HepG2 (cell line): ENCODE results near the gene CASZ1. TPM values are rescaled to one million over a fixed set of nuclear protein-coding genes. Genes with fewer than 3 reads are reported as not detected.

Source experiments
- ATAC-seq: fragments of 200-7000 bp; cut with Tn5 transposase; 3 replicates; pipeline ENCODE4 v1.9.1; 2020; ENCODE audit warnings: mild to moderate bottlenecking, moderate library complexity
- BruUV-seq: library from RNA; stranded (reverse); fragments of 400-500 nt; replicated peaks from 2 replicates; lab custom pipeline; 2021; lab: Mats Ljungman, UMichigan
- CTCF ChIA-PET: fragments of 300-600 bp; formaldehyde crosslinking; extraction: SDS; loops from one replicate; lab custom pipeline; 2021; ENCODE audit warnings: low total read pairs, inconsistent platforms, low intra/inter-chr PET ratio; lab: Yijun Ruan, JAX
- POLR2A ChIA-PET: fragments of 350-600 bp; sonication (Branson Sonifier 250); formaldehyde crosslinking; loops from one replicate; lab custom pipeline; 2020; ENCODE audit warnings: antibody characterized with exemption, inconsistent platforms; lab: Yijun Ruan, JAX
- DNase-seq: peaks from one replicate; pipeline ENCODE4 v3.0.0-alpha.2; 2015; ENCODE audit warnings: low spot score
- FAIRE-seq: peaks from 3 replicates; lab custom pipeline; 2011; peaks lifted over from hg19 to GRCh38; lab: Jason Lieb, UNC
- H2AFZ ChIP-seq: one replicate; pipeline ENCODE4 v1.6.1; 2011; ENCODE audit warnings: low read length, inconsistent platforms
- H3K27ac ChIP-seq: fragments of 300-600 bp; 3 replicates; pipeline ENCODE4 v1.8.0; 2011; ENCODE audit warnings: mixed run types, mild to moderate bottlenecking, mixed read lengths, low read length, inconsistent platforms; ENCODE audit not compliant: insufficient read depth; ENCODE audit errors: extremely low read length
- H3K27me3 ChIP-seq, 2 experiments: fragments of 200-600 bp in 1 of 2; 2 replicates in 1 of 2; 3 replicates in 1 of 2; pipeline versions ENCODE4 v1.6.0 to v1.8.0; 2011; ENCODE audit warnings: low read length in 2 of 2, mild to moderate bottlenecking in 2 of 2, moderate library complexity in 2 of 2, inconsistent platforms in 1 of 2; ENCODE audit not compliant: insufficient read depth in 2 of 2, control insufficient read depth in 1 of 2
- H3K36me3 ChIP-seq, 2 experiments: fragments of 200-600 bp in 1 of 2; replicated peaks in 1 of 2; 2 replicates in 1 of 2; 3 replicates in 1 of 2; pipeline versions ENCODE4 v1.5.1 to v1.8.0; 2011; ENCODE audit warnings: low read length in 2 of 2, inconsistent platforms in 1 of 2; ENCODE audit not compliant: insufficient read depth in 2 of 2, control insufficient read depth in 1 of 2
- H3K4me1 ChIP-seq: 2 replicates; pipeline ENCODE4 v1.5.1; 2012; ENCODE audit warnings: low read length, inconsistent platforms; ENCODE audit not compliant: insufficient read depth
- H3K4me2 ChIP-seq: 2 replicates; pipeline ENCODE4 v1.6.0; 2011; ENCODE audit warnings: low read depth, low read length, inconsistent platforms
- H3K4me3 ChIP-seq, 3 experiments: fragments of 200-600 bp in 1 of 3; sonication (generic), shearing (Covaris generic) in 1 of 3; replicated peaks in 1 of 3; 2 replicates each; pipeline ENCODE4 v1.5.1; 2011 to 2016; ENCODE audit warnings: low read length in 3 of 3, inconsistent platforms in 2 of 3, low read depth in 2 of 3, mild to moderate bottlenecking in 2 of 3, control low read depth in 1 of 3, mixed read lengths in 1 of 3; ENCODE audit not compliant: insufficient read depth in 1 of 3
- H3K79me2 ChIP-seq: one replicate; pipeline ENCODE4 v1.6.1; 2011; ENCODE audit warnings: low read length, inconsistent platforms; ENCODE audit not compliant: insufficient read depth
- H3K9ac ChIP-seq: 2 replicates; pipeline ENCODE4 v1.6.0; 2011; ENCODE audit warnings: mild to moderate bottlenecking, low read depth, low read length, inconsistent platforms; ENCODE audit not compliant: insufficient read depth
- H3K9me3 ChIP-seq: 2 replicates; pipeline ENCODE4 v1.5.1; 2012; ENCODE audit warnings: mild to moderate bottlenecking, low read length
- H4K20me1 ChIP-seq: 2 replicates; pipeline ENCODE4 v1.6.0; 2011; ENCODE audit warnings: inconsistent platforms, mild to moderate bottlenecking, low read length, moderate library complexity; ENCODE audit not compliant: insufficient read depth
- BRCA1 ChIP-seq: sonication (generic); formaldehyde crosslinking; IDR thresholded peaks from 2 replicates; pipeline ENCODE4 v1.4.0; 2020; ENCODE audit warnings: missing genetic modification reagents
- CREB1 ChIP-seq, 2 experiments: fragments of 450-650 bp in 1 of 2; IDR thresholded peaks; 2 replicates each; pipeline ENCODE4 v1.6.1; 2016 to 2017; ENCODE audit warnings: control low read depth in 1 of 2, mild to moderate bottlenecking in 1 of 2, missing compliant biosample characterization in 1 of 2, missing genetic modification characterization in 1 of 2
- PHF8 ChIP-seq: sonication (generic); formaldehyde crosslinking; IDR thresholded peaks from 2 replicates; pipeline ENCODE4 v1.5.0; 2020; ENCODE audit warnings: missing genetic modification reagents
- RARA ChIP-seq: IDR thresholded peaks from 2 replicates; pipeline ENCODE4 v1.6.1; 2016; ENCODE audit warnings: missing genetic modification reagents, missing compliant biosample characterization
- REPIN1 ChIP-seq: sonication (generic); formaldehyde crosslinking; IDR thresholded peaks from 2 replicates; pipeline ENCODE4 v1.8.0; 2022; ENCODE audit warnings: missing genetic modification reagents, low read depth, mild to moderate bottlenecking, borderline replicate concordance
- ZBTB3 ChIP-seq: sonication (generic); formaldehyde crosslinking; IDR thresholded peaks from 2 replicates; pipeline ENCODE4 v1.4.0; 2020; ENCODE audit warnings: low read depth, mild to moderate bottlenecking, moderate library complexity, missing genetic modification reagents, borderline replicate concordance
- ZNF33B ChIP-seq: sonication (generic); formaldehyde crosslinking; IDR thresholded peaks from 2 replicates; pipeline ENCODE4 v1.5.1; 2020; ENCODE audit warnings: mild to moderate bottlenecking, missing genetic modification reagents
- ZSCAN25 ChIP-seq: sonication (generic); formaldehyde crosslinking; IDR thresholded peaks from 2 replicates; pipeline ENCODE4 v1.8.0; 2022; ENCODE audit warnings: mild to moderate bottlenecking, missing genetic modification reagents
- WGBS: methylation state at CpG from one replicate; pipeline ENCODE4 v1.1.6; 2017; ENCODE audit warnings: low lambda C conversion rate; 5-methylcytosine and 5-hydroxymethylcytosine counted together
- in situ Hi-C: cut with HindIII; loops from 2 replicates; pipeline ENCODE4 v1.10.0; 2017; ENCODE audit warnings: low pct_unique_long_range_greater_than_20kb; ENCODE audit not compliant: extremely low pct_ligation_motif_present
- intact Hi-C: fragments of 100-400 bp; cut with micrococcal nuclease; formaldehyde crosslinking; loops from one replicate; pipeline ENCODE4 v1.10.0; 2022; ENCODE audit not compliant: unreplicated experiment
- polyA plus RNA-seq, 8 experiments: library from polyadenylated mRNA; depleted of rRNA in 3 of 8; stranded (reverse) in 7 of 8; unstranded in 1 of 8; fragments of >200 nt; fragmentation: Illumina TruSeq in 4 of 8; extraction: Trizol in 4 of 8; gene quantifications; 2 replicates each; pipeline versions ENCODE4 v1.2.1 to v1.2.3, GENCODE V29; 2011 to 2016; ENCODE audit warnings: low read depth in 4 of 8, missing spikeins in 1 of 8, mixed read lengths in 1 of 8; ENCODE audit not compliant: insufficient read depth in 1 of 8
- total RNA-seq, 5 experiments: library from RNA; depleted of rRNA; stranded (reverse); fragments of >200 nt; fragmentation: Illumina TruSeq; extraction: Trizol; gene quantifications; 2 replicates each; pipeline ENCODE4 v1.2.3, GENCODE V29; 2016; ENCODE audit warnings: low read depth in 1 of 5
- TF ChIP-seq, protein P1 (sequence below): sonication (generic); formaldehyde crosslinking; IDR thresholded peaks from 2 replicates; pipeline ENCODE4 v1.4.0; 2020; ENCODE audit warnings: missing genetic modification reagents

The CASZ1 gene
- total and polyA plus RNA-seq, 2 of the 13 experiments (the other 11 are each of a cell fraction or from before 2014, with no cell fraction given), result 1.9 to 3.7 TPM

- Histone ChIP-seq H3K27me3 (no peaks in the 10 kb centered on the region), H3K79me2 (no peaks in the 10 kb centered on the region), H4K20me1 (no peaks in the 10 kb centered on the region), H3K4me3 (peak overlapping the region; percentile 42 to 65 (median 53)), H3K9me3 (no peaks in the 10 kb centered on the region), H3K27ac (peak overlapping the region; percentile 64), H2AFZ (no peak overlapping the region), H3K9ac (peak overlapping the region; percentile 55; the same call in 1 of the 2 replicates), H3K4me2 (peak overlapping the region; percentile 86), H3K4me1 (peaks cover 95% of the 10 kb centered on the region), H3K36me3 (no peaks in the 10 kb centered on the region)
- TF ChIP-seq ZBTB3 (CRISPR knock-in tag), result no peak
- TF ChIP-seq ZNF33B (CRISPR knock-in tag), result no peak
- TF ChIP-seq ZSCAN25 (CRISPR knock-in tag), result 0 out of 2 replicates have a peak, but pooled peaks have one; percentile 44
- ChIA-PET CTCF (no interaction called here), POLR2A (interaction anchor here (1.0 to 1.9 kb wide), 4 partner anchors 10 to 330 kb away, joined by 3 to 8 read pairs (median 3); partner anchors contain the start of gene TARDBP)
- ATAC-seq, result no peak
- FAIRE-seq, result no peak
- WGBS, result 17% methylated on average over 9 of the region's 9 CpGs
- intact Hi-C loops, result no loop called here
- DNase-seq, result no peak
- no TSS peak for BruUV-seq
- in situ Hi-C loops, result no loop called here
Observed at GRCh38 chr1:10682108-10682445, 114.4 kb downstream of the CASZ1 start.

DNA sequence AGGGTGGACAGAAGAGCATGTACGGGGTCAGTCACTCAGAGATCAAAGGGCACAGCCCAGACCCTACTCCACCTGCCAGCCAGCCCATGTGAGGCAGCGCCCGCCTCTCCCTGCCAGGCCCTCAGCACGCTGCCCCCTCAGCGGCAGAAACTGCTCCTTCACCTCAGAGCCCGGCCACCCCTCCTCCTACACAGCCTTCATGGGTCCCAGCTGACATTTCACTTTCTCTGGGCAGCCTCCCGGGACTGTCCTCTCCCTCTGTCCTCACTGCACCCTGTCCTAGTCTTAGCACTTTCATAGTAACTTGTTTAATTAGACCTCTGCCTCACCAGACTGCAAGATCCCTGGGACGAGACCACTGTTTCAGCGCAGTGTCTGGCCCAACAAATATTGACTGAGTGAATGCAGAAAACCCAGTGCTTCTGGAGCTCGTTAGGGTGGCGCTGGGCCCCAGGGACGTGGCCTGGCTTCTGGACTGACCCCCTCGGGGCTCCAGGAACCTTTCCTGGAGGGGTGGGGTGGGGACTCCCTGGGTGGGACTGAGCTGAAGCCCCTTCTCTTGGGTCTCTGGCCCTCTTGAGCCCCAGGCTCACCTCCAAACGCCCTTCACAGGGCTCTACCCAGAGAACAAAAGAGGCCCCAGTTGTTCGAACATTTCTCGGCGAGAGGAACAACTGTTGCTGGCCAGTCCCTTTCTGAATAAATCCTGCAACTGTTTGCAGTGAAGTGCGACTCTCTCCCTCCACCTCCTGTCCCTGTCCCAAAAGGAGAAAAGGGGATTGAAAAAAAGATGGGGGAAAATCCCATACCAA, 114.9 kb downstream of the CASZ1 start:
- H3K9me3 ChIP-seq, result no peaks in the 10 kb centered on the region
- BruUV-seq, result no TSS peak
- intact Hi-C loops, result no loop called here
- peak overlapping the region; percentile 64 for H3K27ac ChIP-seq
- ATAC-seq, result peak; percentile 28
- H3K4me3 ChIP-seq, result peak overlapping the region; percentile 42 to 65 (median 53)
- H3K79me2 ChIP-seq, result no peaks in the 10 kb centered on the region
- no peaks in the 10 kb centered on the region for H3K36me3 ChIP-seq
- no peaks in the 10 kb centered on the region for H3K27me3 ChIP-seq
- H3K9ac ChIP-seq, result peak overlapping the region; percentile 55
- peaks cover 95% of the 10 kb centered on the region for H3K4me1 ChIP-seq
- DNase-seq, result peak; percentile 45
- H3K4me2 ChIP-seq, result peak overlapping the region; percentile 86
- H2AFZ ChIP-seq, result no peak overlapping the region
- FAIRE-seq, result no peak
- ChIA-PET CTCF (no interaction called here), POLR2A (interaction anchor here (0.8 to 1.9 kb wide), 6 partner anchors 11 to 331 kb away, joined by 3 to 8 read pairs (median 3); partner anchors contain the start of gene TARDBP)
- 7% methylated on average over 10 of the region's 18 CpGs for WGBS
- in situ Hi-C loops, result no loop called here
- H4K20me1 ChIP-seq, result no peaks in the 10 kb centered on the region
- TF ChIP-seq BRCA1 (CRISPR knock-in tag), result no peak
- TF ChIP-seq PHF8 (CRISPR knock-in tag), result peak; percentile 30; the same call in 1 of the 2 replicates
- TF ChIP-seq RARA (CRISPR knock-in tag), result 0 out of 2 replicates have a peak, but pooled peaks have one; percentile 7
- TF ChIP-seq REPIN1 (CRISPR knock-in tag), result 0 out of 2 replicates have a peak, but pooled peaks have one; percentile 43
- TF ChIP-seq, protein P1, sequence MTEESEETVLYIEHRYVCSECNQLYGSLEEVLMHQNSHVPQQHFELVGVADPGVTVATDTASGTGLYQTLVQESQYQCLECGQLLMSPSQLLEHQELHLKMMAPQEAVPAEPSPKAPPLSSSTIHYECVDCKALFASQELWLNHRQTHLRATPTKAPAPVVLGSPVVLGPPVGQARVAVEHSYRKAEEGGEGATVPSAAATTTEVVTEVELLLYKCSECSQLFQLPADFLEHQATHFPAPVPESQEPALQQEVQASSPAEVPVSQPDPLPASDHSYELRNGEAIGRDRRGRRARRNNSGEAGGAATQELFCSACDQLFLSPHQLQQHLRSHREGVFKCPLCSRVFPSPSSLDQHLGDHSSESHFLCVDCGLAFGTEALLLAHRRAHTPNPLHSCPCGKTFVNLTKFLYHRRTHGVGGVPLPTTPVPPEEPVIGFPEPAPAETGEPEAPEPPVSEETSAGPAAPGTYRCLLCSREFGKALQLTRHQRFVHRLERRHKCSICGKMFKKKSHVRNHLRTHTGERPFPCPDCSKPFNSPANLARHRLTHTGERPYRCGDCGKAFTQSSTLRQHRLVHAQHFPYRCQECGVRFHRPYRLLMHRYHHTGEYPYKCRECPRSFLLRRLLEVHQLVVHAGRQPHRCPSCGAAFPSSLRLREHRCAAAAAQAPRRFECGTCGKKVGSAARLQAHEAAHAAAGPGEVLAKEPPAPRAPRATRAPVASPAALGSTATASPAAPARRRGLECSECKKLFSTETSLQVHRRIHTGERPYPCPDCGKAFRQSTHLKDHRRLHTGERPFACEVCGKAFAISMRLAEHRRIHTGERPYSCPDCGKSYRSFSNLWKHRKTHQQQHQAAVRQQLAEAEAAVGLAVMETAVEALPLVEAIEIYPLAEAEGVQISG, result 0 out of 2 replicates have a peak, but pooled peaks have one; percentile 10
- no peak for TF ChIP-seq CREB1 (IDR thresholded peaks at IDR 0.05)
- TF ChIP-seq CREB1 (CRISPR knock-in tag; IDR thresholded peaks at IDR 0.05), result 0 out of 2 replicates have a peak, but pooled peaks have one; percentile 17
